Measurements from ENCODE around the gene SND1.

SND1 gene

GRCh38 chr7:128060018-128060417 is 408.0 kb downstream of the SND1 start:
- H3K9me3 Mint-ChIP-seq = no peaks in the 10 kb centered on the region

GRCh38 chr7:128063088-128063487 is 411.1 kb downstream of the SND1 start:
- Mint-ChIP-seq H3K27me3 (no peaks in the 10 kb centered on the region), H3K4me1 (peaks cover 63% of the 10 kb centered on the region), H3K9me3 (no peaks in the 10 kb centered on the region), H3K27ac (no peak overlapping the region), H3K4me3 (no peak overlapping the region)
- ATAC-seq (no peak), DNase-seq (no peak)

More at GRCh38 chr7:128060018-128060417, 408.0 kb downstream of the SND1 start:
- Mint-ChIP-seq H3K27ac (peak overlapping the region in 1 of 2 donors; percentile 86), H3K4me1 (peaks cover 59% of the 10 kb centered on the region), H3K4me3 (no peak overlapping the region), H3K27me3 (no peaks in the 10 kb centered on the region)
- DNase-seq (no peak), ATAC-seq (no peak)

- H3K4me3 Mint-ChIP-seq = no peak overlapping the region
- no peak for DNase-seq
- ATAC-seq = no peak
- peaks cover 48% of the 10 kb centered on the region for H3K4me1 Mint-ChIP-seq
- H3K27me3 Mint-ChIP-seq = no peaks in the 10 kb centered on the region
- no peaks in the 10 kb centered on the region for H3K9me3 Mint-ChIP-seq
- H3K27ac Mint-ChIP-seq = no peak overlapping the region
Observed at GRCh38 chr7:128065872-128066271, 413.9 kb downstream of the SND1 start.

- Mint-ChIP-seq H3K27ac (no peak overlapping the region), H3K4me1 (peaks cover 53% of the 10 kb centered on the region), H3K27me3 (no peaks in the 10 kb centered on the region), H3K9me3 (no peaks in the 10 kb centered on the region), H3K4me3 (no peak overlapping the region)
- no peak for ATAC-seq
- no peak for DNase-seq
Observed at GRCh38 chr7:128066395-128066794, 414.4 kb downstream of the SND1 start.

GRCh38 chr7:128066858-128067257 is 414.9 kb downstream of the SND1 start:
- no peak for DNase-seq
- Mint-ChIP-seq H3K27me3 (no peaks in the 10 kb centered on the region), H3K4me1 (peaks cover 58% of the 10 kb centered on the region), H3K9me3 (no peaks in the 10 kb centered on the region), H3K27ac (no peak overlapping the region), H3K4me3 (no peak overlapping the region)
- ATAC-seq = no peak

GRCh38 chr7:128067983-128068382 is 416.0 kb downstream of the SND1 start:
- no peaks in the 10 kb centered on the region for H3K27me3 Mint-ChIP-seq
- H3K9me3 Mint-ChIP-seq = no peaks in the 10 kb centered on the region
- H3K4me3 Mint-ChIP-seq = no peak overlapping the region
- DNase-seq (no peak), ATAC-seq (no peak)
- H3K4me1 Mint-ChIP-seq = peaks cover 56% of the 10 kb centered on the region
- H3K27ac Mint-ChIP-seq = no peak overlapping the region

GRCh38 chr7:128068785-128069184 is 416.8 kb downstream of the SND1 start:
- H3K27me3 Mint-ChIP-seq = no peaks in the 10 kb centered on the region
- peaks cover 50% of the 10 kb centered on the region for H3K4me1 Mint-ChIP-seq
- DNase-seq (no peak), ATAC-seq (no peak)
- H3K9me3 Mint-ChIP-seq = no peaks in the 10 kb centered on the region
- H3K4me3 Mint-ChIP-seq = no peak overlapping the region
- H3K27ac Mint-ChIP-seq = peak overlapping the region in 1 of 2 donors; percentile 55

- no peaks in the 10 kb centered on the region for H3K27me3 Mint-ChIP-seq
- H3K4me3 Mint-ChIP-seq = no peak overlapping the region
- H3K27ac Mint-ChIP-seq = no peak overlapping the region
Observed at GRCh38 chr7:128069373-128070364, 417.7 kb downstream of the SND1 start.

GRCh38 chr7:128071376-128071775 is 419.4 kb downstream of the SND1 start:
- no peak for DNase-seq
- Mint-ChIP-seq H3K27ac (no peak overlapping the region), H3K4me3 (no peak overlapping the region), H3K27me3 (no peaks in the 10 kb centered on the region), H3K9me3 (no peaks in the 10 kb centered on the region), H3K4me1 (peaks cover 49% of the 10 kb centered on the region)
- ATAC-seq = no peak

More at GRCh38 chr7:128069373-128070364, 417.7 kb downstream of the SND1 start:
- no peak for DNase-seq
- peak; percentile 27 for ATAC-seq
- no peaks in the 10 kb centered on the region for H3K9me3 Mint-ChIP-seq
- H3K4me1 Mint-ChIP-seq = peaks cover 45% of the 10 kb centered on the region

- H3K9me3 Mint-ChIP-seq = no peaks in the 10 kb centered on the region
- ATAC-seq (no peak), DNase-seq (no peak)
- H3K4me1 Mint-ChIP-seq = peaks cover 45% of the 10 kb centered on the region
- H3K27me3 Mint-ChIP-seq = no peaks in the 10 kb centered on the region
- no peak overlapping the region for H3K27ac Mint-ChIP-seq
- no peak overlapping the region for H3K4me3 Mint-ChIP-seq
Observed at GRCh38 chr7:128071801-128072200, 419.8 kb downstream of the SND1 start.

- Mint-ChIP-seq H3K4me3 (no peak overlapping the region), H3K27me3 (no peaks in the 10 kb centered on the region), H3K27ac (peak overlapping the region in 1 of 2 donors; percentile 66), H3K4me1 (peaks cover 32% of the 10 kb centered on the region), H3K9me3 (no peaks in the 10 kb centered on the region)
- ATAC-seq = no peak
- DNase-seq = no peak
Observed at GRCh38 chr7:128073671-128074310, 421.8 kb downstream of the SND1 start.

GRCh38 chr7:128074336-128074735 is 422.3 kb downstream of the SND1 start:
- Mint-ChIP-seq H3K27ac (peak overlapping the region in 1 of 2 donors; percentile 66), H3K4me3 (no peak overlapping the region), H3K27me3 (no peaks in the 10 kb centered on the region), H3K9me3 (no peaks in the 10 kb centered on the region), H3K4me1 (peaks cover 32% of the 10 kb centered on the region)
- ATAC-seq (no peak), DNase-seq (no peak)

- H3K9me3 Mint-ChIP-seq = no peaks in the 10 kb centered on the region
- H3K27me3 Mint-ChIP-seq = no peaks in the 10 kb centered on the region
- DNase-seq = no peak
- H3K27ac Mint-ChIP-seq = peak overlapping the region in 1 of 2 donors; percentile 82
- no peak overlapping the region for H3K4me3 Mint-ChIP-seq
- no peak for ATAC-seq
- H3K4me1 Mint-ChIP-seq = peaks cover 32% of the 10 kb centered on the region
Observed at GRCh38 chr7:128074736-128075135, 422.7 kb downstream of the SND1 start.

GRCh38 chr7:128075242-128076095 is 423.5 kb downstream of the SND1 start:
- no peak overlapping the region for H3K4me3 Mint-ChIP-seq
- H3K4me1 Mint-ChIP-seq = peaks cover 25% of the 10 kb centered on the region
- H3K9me3 Mint-ChIP-seq = no peaks in the 10 kb centered on the region
- DNase-seq (no peak), ATAC-seq (no peak)
- H3K27me3 Mint-ChIP-seq = no peaks in the 10 kb centered on the region
- no peak overlapping the region for H3K27ac Mint-ChIP-seq

- no peak for ATAC-seq
- no peak for DNase-seq
- Mint-ChIP-seq H3K4me3 (no peak overlapping the region), H3K27me3 (no peaks in the 10 kb centered on the region), H3K4me1 (peaks cover 16% of the 10 kb centered on the region), H3K9me3 (no peaks in the 10 kb centered on the region), H3K27ac (peak overlapping the region in 1 of 2 donors; percentile 12)
Observed at GRCh38 chr7:128076196-128076795, 424.3 kb downstream of the SND1 start.
